ENCODE measurements around the gene SLAMF1.
A peak's percentile ranks its signal among the peaks of the same experiment; 100 is the strongest.
"Not testable (repeated sequence)": the region's sequence is repeated elsewhere in the genome, so short reads cannot be mapped to it uniquely, and the experiment has no call there.

Gene SLAMF1

GRCh38 chr1:160590488-160590887, 56.4 kb downstream of the SLAMF1 start:
- no peak for DNase-seq

GRCh38 chr1:160588468-160588867, 58.4 kb downstream of the SLAMF1 start:
- DNase-seq, result no peak

- no peak for DNase-seq
These were observed 62.1 kb downstream of the SLAMF1 start for GRCh38 chr1:160584784-160585183.

GRCh38 chr1:160582976-160583375, 63.9 kb downstream of the SLAMF1 start:
- DNase-seq, result not testable (repeated sequence)

DNA sequence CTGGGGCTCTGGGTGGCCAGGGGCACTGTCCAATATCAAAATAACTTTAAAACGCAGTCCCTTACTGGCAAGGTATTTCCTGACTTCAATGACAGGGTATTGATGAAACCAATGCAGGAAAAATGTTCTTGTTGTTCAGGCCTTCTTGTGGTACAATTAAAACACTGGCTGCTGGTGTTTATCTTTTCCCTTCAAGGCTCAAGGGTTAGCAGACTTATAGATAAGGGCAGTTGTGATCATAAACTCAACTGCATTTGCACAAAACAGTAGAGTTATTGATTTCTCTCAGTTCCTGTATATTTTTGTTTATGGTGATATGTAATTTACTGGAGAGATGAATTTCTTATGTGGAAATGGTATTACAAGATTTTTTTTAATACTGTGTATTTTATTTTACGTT, 64.9 kb downstream of the SLAMF1 start:
- no peak for DNase-seq

DNA sequence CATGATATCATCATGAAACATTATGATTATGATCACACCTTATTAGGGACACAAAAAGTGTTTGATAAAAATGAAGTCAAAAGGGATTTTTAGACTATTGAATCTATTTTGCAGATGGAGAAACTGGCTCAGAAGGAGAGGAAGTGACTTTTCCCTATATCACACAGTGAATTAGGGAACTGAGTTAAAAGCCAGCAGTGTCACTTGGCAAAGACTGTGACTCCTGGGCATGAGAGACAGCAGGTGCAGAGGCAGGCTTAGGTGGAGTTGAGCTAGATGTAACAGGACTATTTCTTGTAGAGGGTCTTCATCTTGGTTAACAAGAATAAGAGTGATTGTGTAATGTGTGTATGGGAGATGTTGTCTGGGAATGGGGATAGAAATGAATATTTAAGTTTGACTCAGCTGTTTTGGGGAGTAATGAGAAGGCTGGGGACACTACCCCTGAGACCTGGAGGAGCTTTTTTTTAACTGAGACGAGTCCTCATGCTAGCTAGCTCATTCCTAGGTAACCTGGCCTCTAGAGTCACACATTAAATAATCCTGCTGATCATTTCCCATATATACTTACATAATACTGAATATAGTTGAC, 66.5 kb downstream of the SLAMF1 start:
- DNase-seq, result no peak

DNA sequence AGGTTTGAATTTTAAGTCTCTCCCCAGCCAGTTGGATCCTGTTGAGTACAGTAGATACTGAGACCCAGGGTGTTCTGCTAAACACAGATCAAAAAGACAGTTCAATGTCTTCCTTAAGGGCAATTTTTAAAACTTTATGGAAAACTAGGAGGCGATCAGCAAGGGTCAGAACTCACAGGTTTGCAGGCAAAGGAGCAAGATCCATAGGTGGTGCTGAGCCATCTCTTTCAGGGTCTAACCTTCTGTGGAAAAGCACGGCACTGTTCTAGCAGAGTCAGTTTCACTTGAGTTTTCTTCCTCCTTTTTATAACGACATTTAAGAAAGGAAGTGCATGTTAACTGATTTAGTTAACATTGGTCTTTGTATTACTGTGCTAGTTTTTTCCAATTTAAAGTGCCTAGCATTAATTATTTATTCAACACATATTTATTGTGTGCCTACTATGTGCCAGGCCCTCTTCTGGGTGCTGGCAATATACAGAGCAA, 67.6 kb downstream of the SLAMF1 start, which contains the start of gene CD84:
TSS of gene CD84 (minus strand) at position 281 of the 486 bp plus-strand sequence. CDS start at position 222, 59 bp downstream.
- no peak for DNase-seq

- DNase-seq, result no peak
These were observed 68.2 kb downstream of the SLAMF1 start for GRCh38 chr1:160578525-160579191.

DNA sequence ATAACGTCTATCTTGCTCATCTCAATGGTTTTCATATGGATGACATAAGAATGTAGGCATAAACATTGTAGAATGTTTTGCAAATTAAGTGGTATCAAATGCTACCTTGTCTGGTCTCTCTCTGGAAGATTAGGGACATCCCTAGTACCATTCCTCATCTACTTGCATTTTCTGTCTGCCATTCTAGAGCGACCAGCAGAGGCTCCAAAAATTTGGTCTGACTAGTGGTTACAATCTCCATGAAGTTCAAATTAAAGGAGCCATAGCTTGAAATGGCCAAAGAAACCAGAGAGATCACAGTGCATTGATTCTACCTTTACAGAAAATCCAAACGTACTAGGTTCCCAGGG, 68.7 kb downstream of the SLAMF1 start:
- DNase-seq, result no peak

DNA sequence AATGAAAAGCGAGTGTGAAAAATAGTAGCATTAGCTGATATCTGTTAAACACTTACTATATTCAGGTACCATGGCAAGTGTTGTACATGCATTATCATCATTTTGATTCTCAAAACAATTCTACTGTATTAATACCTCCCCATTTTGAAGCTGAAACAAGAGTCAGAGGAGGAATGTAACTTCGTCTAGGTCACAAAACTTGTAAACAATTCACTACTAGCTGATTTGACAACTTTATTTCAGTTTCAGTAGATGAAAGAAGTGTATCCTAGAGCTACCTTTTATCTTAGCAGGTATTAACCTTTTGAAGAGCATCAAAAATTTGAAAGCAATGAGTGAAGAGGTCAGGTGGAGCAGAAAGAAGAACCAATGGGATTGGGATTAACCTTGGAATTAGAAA, 69.2 kb downstream of the SLAMF1 start:
- no peak for DNase-seq

- no peak for DNase-seq
These were observed 70.0 kb downstream of the SLAMF1 start for GRCh38 chr1:160576884-160577283.

DNA sequence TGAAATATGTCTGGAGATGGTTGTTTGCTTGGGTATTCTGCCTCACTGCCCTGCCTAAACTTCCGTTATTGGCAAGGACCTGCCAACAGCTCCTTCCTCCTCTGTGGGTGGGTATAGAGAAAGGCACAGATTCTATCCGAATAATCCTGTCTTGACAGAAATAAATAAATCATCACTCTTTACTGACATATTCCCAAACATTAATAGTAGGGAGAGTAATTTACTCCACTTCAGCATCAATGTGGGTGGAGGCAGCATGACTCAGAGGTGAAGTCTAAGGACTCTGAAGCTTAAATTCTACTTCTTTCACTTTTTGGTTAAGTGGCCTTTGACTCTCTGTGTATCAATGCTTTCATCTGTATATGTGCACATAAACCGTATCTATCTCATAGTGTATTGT, 70.5 kb downstream of the SLAMF1 start:
- no peak for DNase-seq

DNA sequence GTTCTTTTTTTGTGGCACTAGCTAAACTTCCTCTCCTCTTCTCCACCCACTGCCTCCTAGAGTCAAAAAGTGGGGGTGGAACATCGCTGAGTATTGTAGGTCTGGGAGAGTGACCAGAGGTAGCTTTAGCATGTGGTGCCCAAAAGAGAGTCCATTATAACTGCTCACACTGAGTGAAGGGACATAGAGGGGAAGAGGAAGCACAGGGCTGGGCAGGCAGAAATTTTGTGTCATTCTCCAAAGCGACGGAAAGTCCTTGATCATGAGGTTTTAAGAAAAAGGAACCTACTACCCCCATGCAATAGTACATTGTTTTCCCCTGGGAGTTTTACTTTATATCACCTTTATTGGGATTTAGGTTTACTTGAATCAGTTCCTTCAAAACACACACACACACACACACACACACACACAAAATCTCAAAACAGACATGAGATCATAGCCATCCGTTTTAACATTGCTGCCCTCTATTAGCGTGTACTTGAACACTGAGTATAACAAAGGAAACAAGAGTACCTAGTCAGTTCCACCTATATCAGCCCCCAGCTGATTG, 71.7 kb downstream of the SLAMF1 start:
- no peak for DNase-seq

- no peak for DNase-seq
These were observed 76.0 kb downstream of the SLAMF1 start for GRCh38 chr1:160570840-160571239.

GRCh38 chr1:160569806-160570205, 77.0 kb downstream of the SLAMF1 start:
- no peak for DNase-seq

GRCh38 chr1:160567858-160568682, 78.8 kb downstream of the SLAMF1 start:
- DNase-seq, result peak; percentile 66

DNA sequence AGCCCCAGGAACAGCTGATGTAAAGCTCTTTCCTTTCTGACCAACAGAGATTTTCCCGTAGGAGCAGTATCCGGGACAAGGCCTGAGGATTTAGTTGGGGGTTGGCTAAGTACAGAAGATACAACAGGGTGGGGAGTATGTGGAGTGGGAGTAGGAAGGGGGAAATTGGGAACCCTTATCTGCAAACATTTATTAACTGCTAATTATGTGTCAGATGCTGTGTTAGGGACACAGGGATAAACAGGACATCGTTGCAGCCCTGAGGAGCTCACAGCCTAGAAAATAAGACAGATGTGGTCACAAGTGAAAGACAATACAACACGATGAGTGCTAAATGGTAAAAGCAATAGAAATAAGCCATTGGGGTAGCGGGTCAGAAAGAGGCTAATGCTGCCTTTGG, 79.5 kb downstream of the SLAMF1 start:
- no peak for DNase-seq

GRCh38 chr1:160565564-160565963, 81.3 kb downstream of the SLAMF1 start:
- no peak for DNase-seq

DNA sequence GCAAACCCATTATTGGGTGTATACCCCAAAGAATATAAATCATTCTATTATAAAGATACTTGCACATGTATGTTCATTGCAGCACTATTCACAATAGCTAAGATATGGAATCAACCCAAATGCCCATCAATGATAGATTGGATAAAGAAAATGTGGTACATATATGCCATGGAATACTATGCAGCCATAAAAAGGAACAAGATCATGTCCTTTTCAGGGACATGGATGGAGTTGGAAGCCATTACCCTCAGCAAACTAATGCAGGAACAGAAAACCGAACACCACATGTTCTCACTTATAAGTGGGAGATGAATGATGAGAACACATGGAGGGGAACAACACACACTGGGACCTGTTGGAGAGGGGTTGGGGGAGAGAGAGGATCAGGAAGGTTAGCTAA, 83.6 kb downstream of the SLAMF1 start:
- not testable (repeated sequence) for DNase-seq

GRCh38 chr1:160562745-160563144, 84.1 kb downstream of the SLAMF1 start:
- DNase-seq, result not testable (repeated sequence)

- no peak for DNase-seq
These were observed 86.0 kb downstream of the SLAMF1 start for GRCh38 chr1:160560806-160561205.

- DNase-seq, result no peak
These were observed 86.7 kb downstream of the SLAMF1 start for GRCh38 chr1:160560045-160560705.

DNA sequence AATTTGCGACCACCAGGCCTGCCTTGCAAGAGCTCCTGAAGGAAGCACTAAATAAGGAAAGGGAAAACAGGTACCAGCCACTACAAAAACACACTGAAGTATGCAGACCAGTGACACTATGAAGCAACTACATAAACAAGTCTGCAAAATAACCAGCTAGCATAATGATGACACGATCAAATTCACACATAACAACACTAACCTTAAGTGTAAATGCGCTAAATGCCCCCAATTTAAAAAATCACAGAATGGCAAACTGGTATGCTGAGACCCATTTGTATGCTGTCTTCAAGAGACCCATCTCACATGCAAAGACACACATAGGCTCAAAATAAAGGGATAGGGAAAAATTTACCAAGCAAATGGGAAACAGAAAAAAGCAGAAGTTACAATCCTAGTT, 87.4 kb downstream of the SLAMF1 start:
- not testable (repeated sequence) for DNase-seq
